CD4-positive, alpha-beta T cell treated with Interleukin-17A for 4 hours (primary cell): ENCODE data around the gene ELAVL4.
"Not testable (repeated sequence)": the region's sequence is repeated elsewhere in the genome, so short reads cannot be mapped to it uniquely, and the experiment has no call there.

Source experiments
- DNase-seq: peaks from one replicate; pipeline ENCODE4 v3.0.0-alpha.2; 2020; ENCODE audit warnings: mixed read lengths

The ELAVL4 gene

DNA sequence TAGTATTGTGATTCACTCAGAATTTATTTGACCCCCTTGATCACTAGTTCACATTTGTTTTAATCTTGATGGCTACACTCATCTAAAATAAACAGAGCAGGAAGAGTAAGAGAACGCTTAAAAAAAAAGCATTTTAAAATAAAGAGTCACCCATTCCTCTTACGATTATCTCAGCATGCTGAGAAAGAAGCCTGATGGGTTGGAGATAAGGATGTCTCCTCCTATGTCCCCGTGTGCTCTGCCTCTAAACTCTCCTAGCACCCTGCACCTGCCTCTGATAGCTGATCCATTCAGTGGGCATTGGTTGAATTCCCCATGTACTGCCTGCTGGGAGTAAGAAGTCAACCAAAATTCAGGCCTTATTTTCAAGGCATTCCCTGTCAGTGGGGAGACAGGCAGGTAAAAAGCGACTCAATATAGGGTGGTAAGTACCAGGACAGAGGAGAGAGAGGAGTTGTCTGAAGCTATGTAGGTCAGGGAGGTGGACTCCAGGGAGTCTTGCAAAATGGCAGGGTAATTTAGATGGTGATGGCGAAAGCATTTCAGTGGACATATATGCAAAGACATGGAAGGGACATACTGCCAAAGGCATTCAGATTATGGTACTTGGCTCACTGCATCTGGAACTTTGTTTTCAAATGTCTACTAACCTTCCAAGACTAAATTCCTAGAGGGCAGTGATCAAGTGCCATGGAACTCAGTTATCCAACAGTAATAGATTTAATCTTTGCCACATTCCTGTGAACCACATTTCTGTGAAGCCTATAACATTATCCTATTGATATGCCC lies 18.4 kb downstream of the ELAVL4 start:
- no peak for DNase-seq

DNA sequence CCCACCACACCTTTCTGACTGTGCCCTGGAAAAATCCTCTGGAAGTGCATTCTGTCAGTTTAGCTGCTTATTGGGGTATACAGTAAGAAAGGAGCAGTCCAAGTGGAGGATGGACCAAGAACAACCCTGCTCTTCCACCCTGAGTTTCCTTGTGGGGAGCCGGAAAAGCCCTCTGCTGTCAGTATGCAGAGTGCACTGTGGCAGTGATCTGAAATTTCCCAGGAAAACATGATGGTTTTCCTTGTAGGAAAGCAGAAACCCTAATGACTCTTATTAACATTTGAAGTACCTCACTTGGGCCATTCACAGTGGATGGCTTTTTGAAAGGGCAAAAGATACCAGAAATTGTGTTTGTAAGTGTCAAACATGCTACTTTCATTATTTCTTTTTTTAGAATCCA lies 20.5 kb downstream of the ELAVL4 start:
- no peak for DNase-seq

DNA sequence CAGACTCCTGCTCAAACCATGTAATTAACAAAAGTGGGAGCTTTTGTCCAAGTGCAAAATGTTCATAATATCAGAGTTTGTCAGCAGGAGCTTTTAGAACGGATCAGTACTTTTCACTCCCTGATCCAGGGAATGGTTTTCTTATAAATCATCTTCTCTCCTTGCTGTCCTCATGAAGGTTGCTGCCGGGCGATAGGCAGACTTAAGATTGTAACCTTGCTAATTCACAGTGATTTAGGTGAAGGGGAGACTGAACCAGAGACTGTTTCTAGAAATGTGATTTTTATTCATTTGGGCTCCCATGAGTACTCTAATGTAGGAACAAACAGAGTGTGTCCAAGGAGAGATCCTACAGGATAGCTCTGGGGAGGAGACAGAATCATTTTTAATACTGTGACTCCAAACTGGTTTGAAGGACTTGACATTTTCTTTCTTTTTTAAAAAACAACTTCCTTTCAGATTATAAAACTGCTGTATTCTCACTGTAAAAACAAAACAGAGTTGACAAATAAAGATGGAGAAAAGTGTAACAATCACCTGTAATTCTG lies 23.7 kb downstream of the ELAVL4 start:
- no peak for DNase-seq

DNA sequence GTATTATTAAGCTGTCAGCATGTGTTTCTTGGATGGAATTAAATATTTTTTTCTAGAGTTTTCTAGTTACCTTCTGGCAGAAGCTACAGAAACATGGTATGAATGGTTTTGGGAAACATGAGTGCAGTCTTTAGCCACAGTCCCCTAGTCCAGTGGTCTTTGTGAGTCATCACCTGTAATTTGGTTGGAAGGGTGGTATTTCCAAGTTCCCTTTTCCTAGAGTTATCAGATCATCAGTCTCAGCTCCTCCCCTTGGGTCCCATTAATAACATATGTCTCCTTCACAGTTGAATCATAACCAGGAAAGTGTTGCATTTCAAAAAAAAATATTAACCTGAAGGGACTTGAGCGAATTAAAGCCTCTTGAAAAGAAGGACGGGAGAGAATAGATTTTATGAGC lies 27.0 kb downstream of the ELAVL4 start:
- DNase-seq = no peak

DNA sequence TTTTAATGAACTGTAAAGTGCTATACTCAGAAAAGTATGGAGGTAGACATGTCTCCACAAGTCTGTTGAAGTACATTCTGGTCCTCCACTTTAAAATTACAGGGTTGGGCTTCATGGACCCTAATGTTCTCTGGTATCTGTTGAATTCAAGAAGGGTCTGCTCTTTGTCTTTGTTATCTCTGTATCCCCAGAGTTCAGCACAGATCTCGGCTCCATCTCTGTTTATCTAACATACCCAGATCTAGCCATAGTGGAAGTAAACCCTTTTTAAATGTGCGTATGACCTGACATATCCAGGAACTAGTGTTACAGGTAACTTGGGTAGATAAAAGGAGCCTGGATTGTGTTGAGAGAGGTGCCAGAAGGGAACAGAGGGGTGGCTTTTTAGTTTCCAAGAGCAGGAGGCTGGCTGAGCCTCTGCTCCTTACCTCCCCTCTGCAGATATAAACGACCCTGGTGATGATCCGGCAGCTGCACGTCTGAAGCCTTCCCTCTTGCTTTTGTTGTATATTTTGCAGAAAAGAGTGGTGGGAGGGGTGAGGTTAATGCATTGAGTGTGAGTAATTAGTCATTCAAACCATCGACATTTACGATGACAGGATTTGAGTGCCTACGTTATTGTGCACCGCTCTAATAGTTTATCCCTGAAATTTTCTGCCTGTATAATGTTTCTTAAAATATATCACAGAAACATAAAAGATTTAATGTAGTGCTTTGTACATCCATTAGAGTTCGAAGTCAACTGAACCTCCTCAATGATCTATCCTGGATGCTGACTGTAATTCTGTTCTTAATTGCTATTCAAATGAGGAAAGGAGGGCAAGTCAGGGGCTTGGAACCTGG lies 30.8 kb downstream of the ELAVL4 start:
- no peak for DNase-seq

DNA sequence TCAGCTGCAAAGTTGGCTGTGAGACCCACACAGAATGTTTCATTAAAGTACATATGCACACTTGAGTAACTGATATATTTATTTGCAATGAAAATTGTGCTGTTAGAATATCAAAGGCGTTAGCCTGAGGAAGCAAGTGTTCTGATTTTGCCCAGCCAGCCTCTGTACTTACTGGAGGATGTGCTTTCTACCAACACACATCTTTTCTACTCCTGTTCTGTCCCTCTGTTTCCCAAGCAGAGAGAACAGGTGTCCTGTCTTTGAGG lies 31.4 kb downstream of the ELAVL4 start:
- no peak for DNase-seq

DNA sequence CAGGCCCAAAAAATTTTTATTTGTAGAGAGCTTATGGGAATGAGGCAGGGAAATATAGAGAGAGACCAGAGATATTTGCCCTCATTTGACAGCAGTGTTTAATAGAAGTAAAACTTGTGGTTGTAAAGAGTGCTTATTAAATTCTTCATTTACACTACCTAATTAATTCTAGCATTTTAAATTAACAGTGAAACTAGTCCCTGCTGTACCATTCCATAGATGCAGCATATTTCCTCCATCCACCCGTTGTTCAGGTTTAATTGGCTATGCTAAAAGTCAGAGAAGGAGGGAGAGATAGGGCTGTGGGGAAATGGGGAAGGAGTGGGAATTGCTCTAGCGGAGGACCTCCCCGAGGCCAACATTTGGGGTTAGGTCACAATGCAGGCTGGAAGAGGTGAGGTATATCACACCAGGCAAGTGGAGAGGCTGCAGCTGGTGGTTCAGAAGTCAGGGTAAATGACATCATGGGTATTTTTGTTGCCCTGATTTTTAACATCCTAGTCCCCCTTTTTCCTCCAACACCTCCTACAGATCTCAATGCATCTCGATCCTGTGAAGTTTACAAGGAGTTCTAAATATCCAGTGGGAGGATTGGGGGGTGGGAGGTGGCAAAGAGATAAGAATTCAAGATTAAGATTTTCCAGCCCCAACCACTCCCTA lies 38.6 kb downstream of the ELAVL4 start:
- no peak for DNase-seq

DNA sequence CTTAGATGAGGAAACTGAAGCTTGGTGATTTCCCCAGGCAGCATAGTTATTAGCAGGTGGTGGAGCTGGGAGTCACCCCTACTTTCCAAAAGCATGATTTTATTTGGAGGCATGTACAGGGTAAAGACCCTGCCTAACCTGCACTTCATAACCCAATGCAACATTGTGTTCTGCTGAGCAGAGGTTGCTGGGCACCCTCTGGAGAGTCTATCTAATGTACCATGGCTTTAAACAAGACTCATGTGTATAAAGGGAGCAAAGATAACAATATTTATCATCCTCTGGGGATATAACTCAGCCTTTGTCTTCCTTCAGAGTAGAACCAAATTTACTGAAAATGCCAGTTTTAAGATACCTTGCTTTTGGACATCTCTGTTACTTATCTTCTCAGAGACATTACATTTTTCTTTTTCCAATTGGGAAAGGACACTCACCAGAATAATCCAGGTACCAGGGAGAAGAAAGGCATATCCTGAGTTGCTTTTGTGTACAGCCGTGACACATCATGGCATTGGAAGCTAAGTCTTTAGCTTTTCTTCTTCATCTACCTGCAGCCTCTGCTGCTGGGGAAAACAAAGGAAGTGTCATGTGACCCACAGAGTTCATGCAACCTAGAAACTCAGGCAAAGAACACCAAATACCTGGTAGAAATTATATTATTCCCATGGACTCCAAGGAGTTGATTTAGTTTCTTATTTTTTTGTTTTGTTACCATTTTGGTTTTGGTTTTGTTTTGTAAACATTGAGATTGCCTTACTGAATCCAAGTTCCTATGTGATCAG lies 39.6 kb downstream of the ELAVL4 start:
- DNase-seq = no peak

DNA sequence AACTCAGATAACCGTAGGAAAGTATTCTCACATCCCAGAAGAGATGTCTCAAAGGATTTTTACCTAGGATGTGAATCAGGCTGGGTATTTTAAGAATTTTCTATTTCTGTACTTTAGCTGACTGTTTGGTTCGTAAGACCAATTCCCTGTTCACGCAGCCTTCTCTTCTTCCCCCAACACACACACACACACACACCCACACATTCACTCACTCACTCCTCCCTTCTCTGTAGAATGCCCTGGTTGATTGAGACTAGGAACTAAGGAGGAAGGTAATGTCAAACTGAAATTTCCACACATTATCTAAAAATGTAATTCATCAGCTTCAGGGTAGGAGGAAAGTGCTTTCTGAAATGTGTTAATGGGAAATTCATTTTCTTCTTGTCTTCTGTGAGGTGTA lies 43.5 kb downstream of the ELAVL4 start:
- DNase-seq = no peak

DNA sequence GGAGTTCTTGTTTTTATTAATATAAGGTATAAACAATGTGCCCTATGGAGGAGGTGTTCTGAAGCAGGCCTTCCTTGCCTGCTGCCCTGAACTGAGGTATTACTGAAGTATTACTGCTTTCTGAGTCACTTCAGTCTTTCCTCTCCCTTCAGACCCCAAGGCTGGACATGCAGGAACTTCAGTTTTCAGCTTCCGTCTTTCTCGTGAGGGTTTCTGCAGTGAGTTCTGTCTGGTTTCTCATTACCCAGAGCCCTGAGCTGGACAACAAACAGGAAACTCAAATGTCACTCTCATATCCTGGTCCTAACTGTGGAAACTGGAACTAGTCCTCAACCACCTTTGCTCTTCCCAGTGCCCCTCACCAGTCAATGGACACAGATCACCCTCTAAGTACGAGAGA lies 46.8 kb downstream of the ELAVL4 start:
- no peak for DNase-seq

DNA sequence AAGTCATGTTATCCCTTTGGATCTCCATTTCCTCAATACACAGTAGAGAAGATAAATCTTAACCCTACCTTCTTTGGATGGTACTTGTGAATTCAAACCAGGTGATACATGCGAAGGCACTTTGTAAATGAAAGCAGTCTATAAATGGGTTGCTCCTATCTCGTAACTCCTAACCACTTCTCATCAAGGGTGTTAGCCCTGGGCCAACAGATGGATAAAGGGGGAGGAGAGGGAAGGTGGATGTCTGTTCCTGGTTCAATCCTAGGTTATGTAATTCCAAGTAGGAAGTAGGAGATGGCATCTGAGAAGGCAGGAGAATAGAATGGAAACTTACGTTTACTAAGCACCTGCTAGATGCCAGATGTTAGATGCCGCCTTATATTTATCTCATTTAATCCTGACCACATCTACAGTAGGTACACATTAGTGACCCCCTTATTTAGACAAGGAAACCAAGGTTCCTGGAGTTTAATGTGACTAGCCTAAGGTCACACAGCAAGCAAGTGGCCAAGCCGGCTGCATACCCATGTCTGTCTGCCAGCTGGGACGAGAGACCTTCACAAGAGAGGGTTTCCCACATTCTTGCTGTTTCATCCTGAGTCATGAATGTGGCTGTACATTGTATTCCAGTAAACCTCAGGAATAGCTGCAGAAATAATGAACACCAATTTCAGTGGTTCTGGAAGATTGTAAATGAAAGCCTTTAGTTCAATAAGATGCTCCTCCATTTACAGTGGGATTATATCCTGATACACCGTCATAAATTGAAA lies 47.7 kb downstream of the ELAVL4 start:
- DNase-seq = no peak

DNA sequence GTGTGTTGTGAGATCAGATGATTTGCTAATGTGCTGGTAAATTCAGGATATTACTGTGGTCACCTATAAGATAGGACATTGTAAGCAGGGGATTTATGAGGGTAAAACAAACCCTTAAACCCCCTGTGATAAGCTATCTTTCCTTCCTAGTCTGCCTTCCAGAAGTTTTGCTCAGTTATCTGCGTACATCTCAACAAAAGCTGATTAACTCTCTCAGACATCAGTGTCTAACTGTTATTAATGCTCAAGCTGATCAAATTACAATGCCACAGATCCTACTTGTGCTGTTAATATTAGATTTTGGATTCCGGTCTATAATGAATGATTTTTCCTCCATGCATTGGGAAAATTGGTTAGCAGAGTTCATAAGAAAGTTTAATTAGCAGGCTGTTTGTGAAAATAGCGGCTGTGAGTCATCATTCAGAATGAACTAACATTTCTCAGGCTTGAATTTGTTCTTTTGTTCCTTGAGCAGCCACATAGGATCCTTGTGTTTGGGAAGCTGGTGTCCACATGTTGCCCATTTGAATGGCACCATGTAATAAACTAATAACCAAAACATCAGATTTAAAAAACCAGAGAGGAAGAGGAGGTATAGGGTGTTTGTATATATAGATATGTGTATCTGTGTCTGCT lies 48.7 kb downstream of the ELAVL4 start:
- no peak for DNase-seq

DNA sequence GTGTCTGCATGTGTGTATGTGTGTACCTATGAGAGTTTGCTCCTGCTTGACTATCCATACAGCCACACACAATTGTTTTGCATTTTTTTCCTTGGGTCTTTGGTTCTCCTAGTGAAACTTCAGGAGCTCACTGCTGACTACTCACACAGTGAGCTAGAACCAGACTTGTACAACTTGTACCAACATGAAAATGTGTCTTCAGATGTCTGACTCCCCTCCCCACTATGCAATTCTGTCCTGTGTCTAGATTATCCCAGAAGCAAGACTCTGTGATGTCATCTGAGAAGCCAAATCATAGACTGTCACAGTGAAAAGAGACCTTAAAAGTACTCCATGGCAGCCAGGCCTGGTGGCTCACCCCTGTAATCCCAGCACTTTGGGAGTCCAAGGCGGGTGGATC lies 49.7 kb downstream of the ELAVL4 start:
- DNase-seq = no peak

DNA sequence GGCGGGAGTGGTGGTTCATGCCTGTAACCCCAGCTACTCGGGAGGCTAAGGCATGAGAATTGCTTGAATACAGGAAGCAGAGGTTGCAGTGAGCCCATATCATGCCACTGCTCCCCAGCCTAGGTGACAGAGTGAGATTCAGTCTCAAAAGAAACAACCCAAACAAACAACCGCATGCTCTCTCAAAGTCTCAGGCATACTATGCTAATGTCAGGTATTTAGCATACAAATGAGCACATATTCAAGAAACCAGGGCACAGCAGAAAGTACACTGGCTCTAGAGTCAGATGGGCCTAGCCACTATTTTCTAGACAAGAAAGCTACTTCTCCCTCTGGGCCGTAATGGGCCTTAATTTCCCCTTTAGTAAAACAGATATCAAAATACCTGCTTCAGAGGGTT lies 55.0 kb downstream of the ELAVL4 start:
- DNase-seq = no peak

DNA sequence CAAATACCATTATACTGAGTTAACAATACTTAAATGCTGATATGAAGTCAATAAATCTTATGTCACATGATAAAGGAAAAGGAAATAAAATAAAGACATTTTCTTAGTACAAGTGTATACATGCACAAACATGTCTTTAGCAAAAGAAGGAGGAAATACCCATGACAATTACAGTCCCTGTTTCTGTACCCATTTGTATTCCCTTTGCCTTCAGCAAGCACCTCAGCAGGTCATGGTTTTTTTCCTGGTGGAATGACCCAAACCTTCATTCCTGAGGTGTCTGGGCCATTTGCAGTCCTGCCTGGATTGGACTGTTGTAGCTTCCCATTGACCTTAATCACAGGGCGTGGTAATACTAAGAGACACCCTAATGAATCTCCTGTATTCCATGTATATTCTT lies 57.6 kb downstream of the ELAVL4 start:
- not testable (repeated sequence) for DNase-seq

DNA sequence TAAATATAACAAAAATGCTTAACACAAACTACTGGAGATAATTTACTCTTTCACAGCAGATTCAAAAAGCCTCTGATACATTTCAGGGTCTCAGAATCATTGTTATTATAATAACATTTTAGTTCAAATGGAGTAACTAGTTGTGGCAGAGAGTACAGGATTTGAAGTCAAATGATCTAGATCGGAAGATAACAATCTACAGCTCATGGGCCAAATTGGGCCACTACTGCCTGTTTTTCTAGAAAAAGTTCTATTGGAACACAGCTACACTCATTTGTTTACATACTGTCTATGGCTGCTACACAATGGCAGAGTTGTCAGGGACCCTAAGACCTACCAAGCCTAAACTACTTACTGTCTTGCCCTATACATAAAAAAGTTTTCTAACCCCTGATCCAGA lies 63.6 kb downstream of the ELAVL4 start:
- no peak for DNase-seq

DNA sequence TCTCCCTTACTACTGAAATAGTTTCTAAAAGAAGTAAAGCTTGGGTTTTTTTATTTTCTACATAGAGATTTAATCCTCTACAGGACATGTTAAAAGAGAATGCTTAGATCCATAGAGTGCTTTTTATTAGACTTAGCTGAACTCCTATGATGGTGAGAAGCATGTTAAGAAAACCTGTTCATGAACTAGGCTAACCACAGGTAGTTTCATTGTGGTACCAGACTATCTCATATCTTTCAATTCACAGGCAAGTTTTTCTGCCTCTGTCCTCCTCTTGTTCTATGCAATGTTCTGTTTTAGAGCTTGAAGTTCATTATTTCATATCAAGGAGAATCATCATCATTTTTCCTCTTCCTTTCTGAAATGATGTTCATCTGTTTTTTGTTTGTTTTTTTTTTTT lies 65.4 kb downstream of the ELAVL4 start:
- DNase-seq = no peak

DNA sequence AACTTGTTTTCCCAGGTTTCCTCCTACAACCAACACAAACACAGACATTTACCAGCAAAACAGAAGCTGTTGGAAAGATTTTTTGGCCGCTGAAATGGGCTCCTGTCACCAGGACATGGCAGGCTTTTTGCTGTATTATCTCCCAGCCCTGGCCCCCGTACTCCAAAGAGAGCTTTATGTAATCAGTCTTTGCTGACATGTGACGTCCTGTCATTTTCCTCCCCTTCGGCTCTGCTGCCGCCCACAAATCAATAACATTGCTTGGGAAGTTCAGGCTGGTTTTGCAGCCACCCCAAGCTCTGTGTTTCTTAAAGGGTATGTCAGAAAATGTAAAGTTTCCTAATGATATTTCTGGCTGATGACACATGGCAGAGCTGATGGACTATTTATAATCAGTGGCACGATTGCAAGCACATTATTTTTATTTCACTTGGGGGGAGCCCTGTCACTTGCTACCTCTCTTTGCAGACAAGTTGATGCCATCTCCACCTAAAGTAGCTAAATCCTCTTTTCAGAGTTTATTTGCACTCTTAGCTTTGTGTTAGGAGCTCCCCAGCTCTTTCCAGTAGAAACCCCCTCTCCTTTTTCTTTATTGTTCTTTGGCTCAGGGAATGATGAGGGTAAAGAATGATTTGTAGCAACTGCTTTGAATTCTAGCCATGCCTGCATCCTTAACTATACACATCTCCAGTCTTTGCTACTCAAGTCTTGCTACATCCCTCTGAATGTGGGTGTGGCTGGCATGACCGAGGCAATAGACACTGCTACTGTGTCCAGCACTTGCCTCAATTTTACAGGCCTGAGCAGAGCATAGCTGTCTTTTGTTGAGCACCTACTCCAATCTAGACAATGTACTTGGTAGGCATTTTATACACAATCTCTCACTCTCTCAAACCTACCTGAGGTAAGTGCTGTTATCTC lies 67.3 kb downstream of the ELAVL4 start:
- DNase-seq = no peak

DNA sequence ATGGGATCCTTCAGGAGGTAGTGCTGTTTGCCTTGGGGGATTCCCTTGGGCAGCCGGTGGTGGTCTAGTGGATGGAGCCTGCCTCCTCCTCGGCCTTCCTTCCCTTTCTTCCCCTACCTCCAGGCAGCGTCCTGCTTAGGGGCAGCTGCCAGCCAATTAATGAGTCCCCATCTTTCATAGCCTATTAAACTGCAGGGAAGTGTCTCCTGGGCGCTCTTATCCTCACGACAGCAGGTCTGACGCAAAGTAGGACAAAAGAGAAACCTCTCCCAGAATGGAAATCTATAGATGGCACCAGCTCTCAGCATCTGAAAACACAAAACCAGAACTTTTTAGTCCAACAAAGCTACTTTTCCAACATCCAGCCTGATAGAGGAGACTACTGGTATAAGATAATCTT lies 69.3 kb downstream of the ELAVL4 start:
- no peak for DNase-seq

DNA sequence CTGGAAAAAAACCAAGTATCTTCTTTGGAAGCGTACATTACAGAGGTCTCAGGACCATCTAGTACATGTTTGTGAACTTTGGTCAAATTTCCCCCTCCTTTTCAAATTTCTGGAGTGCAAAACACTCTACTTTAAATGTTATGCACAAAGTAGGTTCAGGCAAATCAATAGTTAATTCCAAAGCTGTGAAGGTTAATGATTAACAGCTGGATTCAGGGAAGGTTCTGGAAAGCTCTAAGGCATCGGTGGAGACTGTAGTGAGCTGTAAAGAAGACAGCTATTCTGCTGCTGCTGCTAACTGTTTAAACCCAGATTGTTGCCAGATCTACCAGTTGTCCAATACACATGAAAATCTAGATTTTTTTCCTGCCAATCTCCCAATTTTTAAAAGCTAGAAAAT lies 70.9 kb downstream of the ELAVL4 start:
- no peak for DNase-seq

DNA sequence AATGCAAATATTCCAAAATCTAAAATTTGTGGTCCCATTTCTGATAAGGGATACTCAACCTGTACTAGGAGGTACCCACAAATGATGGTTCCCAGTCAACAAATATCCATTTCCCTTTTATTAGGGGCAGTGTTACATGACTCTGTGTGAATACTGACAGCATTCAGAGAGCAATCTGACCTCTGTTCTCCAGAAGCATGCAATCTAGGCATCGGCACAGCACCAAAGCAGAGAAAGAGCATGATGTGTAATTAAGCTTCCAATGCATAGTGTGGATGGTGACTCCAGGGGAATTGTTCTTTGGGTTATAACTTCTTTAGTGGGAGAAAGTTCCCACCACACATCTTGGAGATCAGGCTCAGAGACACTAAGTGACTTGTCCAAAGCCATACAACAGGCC lies 71.6 kb downstream of the ELAVL4 start:
- no peak for DNase-seq
